AG09319 (cell line): Measurements from ENCODE around the gene EEF2.
"Not testable (repeated sequence)": the region's sequence is repeated elsewhere in the genome, so short reads cannot be mapped to it uniquely, and the experiment has no call there.

Experiments
- DNase-seq: peaks from one replicate; pipeline ENCODE4 v3.0.0-alpha.2; 2010; ENCODE audit warnings: low read depth; ENCODE audit errors: extremely low read depth
- TF ChIP-seq, protein P1 (sequence below): IDR thresholded peaks from 2 replicates; pipeline ENCODE4 v1.5.1; 2011; ENCODE audit warnings: low read depth, mild to moderate bottlenecking, inconsistent platforms, low read length, moderate library complexity

EEF2 gene

DNA sequence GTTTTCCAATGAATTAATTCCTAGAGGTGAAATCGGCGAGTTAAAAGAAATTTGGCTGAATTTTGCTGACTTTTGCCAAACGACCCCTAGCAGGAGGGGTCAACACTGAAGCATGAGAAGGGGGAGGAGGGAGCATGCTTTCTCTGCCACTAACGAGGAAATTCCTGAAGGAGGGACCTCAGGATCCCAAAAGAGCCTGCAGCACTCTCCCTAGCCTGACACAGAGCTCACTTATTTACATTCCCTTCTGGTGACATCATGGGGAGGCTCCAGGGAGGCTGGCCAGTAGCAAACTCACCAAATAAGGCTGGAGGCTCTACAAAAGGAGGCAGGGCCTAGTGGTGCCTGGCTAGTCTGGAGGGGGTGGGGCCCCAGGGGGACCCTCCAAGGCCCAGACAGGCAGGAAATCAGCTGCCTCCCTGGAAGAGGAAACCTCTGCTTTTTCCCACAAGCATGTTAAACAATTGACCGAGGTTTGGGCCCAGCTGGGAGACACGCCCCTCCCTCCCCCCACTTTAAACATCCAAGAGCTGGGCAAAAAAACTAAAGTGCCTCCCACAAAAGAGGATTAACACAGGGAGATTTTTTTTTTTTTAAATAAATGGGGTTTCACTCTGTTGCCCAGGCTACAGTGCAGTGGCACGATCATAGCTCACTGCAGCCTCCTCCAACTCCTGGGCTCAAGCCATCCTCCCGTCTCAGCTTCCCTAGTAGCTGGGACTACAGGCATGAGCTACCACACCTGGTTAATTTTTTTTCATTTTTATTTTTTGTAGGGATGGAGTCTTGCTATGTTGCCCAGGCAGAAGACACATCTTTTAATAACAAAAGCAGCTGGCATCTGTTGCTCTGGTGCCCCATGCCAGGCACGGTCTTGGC, 16.5 kb downstream of the EEF2 start:
- peak; percentile 99 for DNase-seq
- TF ChIP-seq, protein P1, sequence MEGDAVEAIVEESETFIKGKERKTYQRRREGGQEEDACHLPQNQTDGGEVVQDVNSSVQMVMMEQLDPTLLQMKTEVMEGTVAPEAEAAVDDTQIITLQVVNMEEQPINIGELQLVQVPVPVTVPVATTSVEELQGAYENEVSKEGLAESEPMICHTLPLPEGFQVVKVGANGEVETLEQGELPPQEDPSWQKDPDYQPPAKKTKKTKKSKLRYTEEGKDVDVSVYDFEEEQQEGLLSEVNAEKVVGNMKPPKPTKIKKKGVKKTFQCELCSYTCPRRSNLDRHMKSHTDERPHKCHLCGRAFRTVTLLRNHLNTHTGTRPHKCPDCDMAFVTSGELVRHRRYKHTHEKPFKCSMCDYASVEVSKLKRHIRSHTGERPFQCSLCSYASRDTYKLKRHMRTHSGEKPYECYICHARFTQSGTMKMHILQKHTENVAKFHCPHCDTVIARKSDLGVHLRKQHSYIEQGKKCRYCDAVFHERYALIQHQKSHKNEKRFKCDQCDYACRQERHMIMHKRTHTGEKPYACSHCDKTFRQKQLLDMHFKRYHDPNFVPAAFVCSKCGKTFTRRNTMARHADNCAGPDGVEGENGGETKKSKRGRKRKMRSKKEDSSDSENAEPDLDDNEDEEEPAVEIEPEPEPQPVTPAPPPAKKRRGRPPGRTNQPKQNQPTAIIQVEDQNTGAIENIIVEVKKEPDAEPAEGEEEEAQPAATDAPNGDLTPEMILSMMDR: no peak

DNA sequence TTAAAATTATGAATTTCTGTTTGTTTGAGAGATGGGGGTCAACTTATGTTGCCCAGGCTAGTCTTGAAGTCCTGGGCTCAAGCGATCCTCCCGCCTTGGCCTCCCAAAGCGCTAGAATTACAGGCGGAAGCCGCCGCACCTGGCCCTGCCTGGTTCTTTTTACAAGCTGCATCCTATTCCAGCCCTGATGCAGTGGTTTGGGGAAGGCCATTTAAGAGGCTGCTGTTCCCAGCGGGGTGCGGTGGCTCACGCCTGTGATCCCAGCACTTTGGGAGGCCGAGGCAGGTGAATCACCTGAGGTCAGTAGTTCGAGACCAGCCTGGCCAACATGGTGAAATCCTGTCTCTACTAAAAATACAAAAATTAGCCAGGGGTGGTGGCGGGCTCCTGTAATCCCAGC, 17.3 kb downstream of the EEF2 start:
- DNase-seq: not testable (repeated sequence)

DNA sequence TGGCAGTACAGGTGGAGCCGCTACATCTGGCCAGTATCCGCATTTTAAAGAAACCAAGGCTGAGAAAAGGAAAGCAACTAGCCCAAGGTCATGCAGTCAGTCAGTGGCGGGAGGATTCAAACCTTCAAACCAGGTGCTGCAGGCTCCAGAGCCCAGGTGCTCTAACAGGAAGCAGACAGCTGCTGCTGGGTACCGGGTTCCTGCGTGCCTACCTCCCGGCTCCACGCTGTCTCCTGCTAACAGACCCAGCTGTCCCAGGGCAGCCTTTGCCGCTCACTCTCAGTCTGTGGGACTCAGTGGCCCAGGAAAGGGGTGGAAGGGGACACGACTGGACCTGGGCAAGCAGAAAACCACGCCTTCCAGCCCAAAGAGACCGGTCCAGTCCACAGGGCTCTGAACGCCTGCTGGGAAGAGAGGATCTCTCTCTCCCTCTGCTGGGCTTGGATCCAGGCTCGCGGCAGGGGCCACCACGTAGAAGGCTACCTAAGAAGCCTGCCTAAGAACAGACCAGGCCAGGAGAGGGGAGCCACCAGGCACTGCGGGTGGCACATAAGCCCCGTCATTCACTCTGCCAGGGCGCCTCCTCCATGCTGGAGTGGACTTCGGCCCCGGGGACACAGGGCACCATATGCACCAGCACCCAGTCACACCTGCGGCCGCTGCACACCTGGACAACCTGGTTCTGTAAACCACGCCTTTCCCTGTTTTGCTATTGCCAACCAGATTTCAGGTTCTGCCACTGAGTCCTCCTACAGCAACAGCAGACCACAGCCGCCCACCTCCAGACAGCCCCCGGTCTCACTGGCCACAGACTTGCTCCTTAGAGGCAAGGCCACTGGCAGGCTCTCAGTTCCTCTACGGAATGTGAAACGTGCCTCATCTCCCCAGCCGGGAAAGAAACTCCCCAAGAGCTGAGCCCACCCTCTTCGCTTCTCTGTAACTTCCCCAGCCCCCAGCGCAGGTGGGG, 18.9 kb downstream of the EEF2 start:
- TF ChIP-seq, protein P1: no peak
- DNase-seq: no peak

DNA sequence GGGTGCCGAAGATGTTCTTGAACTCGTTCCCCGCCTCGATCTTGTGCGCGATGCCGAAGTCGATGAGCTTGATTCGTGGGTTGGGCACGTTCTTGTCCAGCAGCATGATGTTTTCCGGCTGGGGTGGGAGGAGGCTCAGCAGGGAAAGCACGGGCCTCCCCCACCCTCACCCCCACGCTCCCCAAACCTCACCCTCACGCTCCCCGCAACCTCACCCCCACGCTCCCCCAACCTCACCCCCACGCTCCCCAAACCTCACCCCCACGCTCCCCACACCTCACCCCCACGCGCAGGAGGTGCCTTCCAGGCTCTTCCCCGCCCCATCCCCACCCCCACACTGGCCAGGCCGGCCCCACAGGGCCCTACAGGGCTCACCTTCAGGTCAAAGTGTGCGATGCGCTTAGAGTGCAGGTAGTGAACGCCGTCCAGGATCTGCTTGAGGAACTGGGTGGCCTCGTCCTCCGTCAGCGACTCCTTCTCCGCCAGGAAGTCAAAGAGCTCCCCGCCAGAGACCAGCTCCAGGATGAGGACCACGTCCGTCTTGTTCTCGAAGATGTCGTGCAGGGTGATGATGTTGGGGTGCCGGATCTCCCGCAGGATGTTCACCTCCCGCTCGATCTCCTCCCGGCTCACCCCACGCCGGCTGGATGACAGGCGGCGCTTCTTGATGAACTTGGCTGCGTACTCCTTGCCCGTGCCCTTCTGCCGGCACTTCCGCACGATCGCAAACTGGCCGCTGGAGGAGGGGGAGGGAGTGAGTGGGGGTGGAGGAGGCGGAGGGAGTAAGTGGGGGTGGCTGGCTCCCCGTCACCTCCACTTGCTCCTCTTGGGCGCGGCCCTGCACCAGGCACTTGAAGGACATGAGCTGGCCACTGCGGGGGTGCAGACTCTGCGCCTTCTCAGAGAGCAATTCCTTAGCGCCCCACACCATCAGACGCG, 20.7 kb downstream of the EEF2 start:
- TF ChIP-seq, protein P1: no peak
- DNase-seq: no peak

DNA sequence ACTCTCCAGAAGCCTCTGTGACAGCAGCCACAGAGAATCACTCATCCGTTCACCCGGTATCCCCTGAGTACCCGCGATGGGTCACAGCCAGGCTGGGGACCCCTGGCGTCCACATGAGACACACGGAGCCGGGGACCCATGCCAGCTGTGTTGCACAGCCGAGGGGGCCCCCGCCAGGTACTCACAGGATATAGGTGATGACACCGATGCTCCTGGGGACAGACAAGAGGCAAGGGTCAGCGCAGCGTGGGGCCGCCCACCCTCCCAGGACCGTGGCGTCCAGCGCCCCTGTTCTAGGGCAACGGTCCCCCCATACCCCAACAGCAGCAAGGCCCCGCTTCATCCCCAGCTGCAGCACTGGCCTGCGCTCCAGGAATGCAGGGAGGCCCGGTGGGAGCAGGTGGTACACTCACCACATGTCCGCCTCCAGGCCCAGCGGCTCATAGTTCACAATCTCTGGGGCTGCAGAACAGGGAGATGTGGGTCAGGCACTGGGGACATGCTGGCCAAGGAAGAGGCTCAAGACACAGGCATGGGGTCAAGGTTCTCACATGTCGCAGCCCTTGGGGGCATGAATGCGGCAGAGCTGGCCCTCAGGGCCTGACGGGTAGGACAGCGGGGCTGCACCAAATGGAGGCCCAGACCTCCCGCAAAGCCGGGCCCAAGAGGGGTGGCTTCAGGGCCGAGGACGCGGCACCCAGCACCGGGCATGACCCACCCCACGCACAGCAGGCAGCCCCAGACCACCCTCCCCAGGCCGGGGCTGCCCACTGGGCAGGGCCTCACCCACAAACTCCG, 21.6 kb downstream of the EEF2 start:
- TF ChIP-seq, protein P1: no peak
- DNase-seq: no peak

DNA sequence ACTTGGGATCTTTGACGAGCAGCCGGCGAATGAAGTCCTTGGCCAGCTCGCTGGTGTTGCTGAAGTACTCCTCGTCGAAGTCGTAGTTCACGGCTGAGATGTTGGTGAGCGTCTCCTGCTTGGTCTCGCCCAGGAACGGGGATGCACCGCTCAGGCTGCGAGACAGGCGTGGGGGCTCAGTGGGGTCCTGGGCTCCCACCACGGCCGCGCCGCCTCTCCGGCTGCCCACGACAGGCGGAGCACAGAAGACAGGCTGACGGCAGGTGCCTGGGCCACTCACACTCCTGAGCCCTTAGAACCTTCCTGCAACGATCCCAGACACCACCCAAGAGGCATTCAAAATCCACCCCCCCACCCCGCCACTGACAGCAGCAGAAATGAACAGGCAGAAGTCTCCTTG, 24.3 kb downstream of the EEF2 start:
- TF ChIP-seq, protein P1: no peak
- DNase-seq: no peak
